Stimulated activated naive CD8-positive, alpha-beta T cell treated with anti-CD3 and anti-CD28 coated beads, Interleukin-15, Interleukin-2, amounts not matched to agents 100 ng/mL and 50 ng/mL, for 24 hours (primary cell): ENCODE data around the gene KAZN.

ENCODE experiments used
- H3K27ac Mint-ChIP-seq: one replicate; pipeline ENCODE4 v1.8.0; 2021; ENCODE audit warnings: mild to moderate bottlenecking, mixed read lengths
- H3K27me3 Mint-ChIP-seq: one replicate; pipeline ENCODE4 v1.8.0; 2021; ENCODE audit warnings: mixed read lengths
- H3K36me3 Mint-ChIP-seq: one replicate; pipeline ENCODE4 v1.8.0; 2021; ENCODE audit warnings: low read depth, mixed read lengths
- H3K4me1 Mint-ChIP-seq: one replicate; pipeline ENCODE4 v1.8.0; 2021; ENCODE audit warnings: low read depth, mixed read lengths
- H3K4me3 Mint-ChIP-seq: one replicate; pipeline ENCODE4 v1.8.0; 2021; ENCODE audit warnings: mild to moderate bottlenecking, mixed read lengths
- H3K9me3 Mint-ChIP-seq: one replicate; pipeline ENCODE4 v1.8.0; 2021; ENCODE audit warnings: mixed read lengths

KAZN gene

DNA sequence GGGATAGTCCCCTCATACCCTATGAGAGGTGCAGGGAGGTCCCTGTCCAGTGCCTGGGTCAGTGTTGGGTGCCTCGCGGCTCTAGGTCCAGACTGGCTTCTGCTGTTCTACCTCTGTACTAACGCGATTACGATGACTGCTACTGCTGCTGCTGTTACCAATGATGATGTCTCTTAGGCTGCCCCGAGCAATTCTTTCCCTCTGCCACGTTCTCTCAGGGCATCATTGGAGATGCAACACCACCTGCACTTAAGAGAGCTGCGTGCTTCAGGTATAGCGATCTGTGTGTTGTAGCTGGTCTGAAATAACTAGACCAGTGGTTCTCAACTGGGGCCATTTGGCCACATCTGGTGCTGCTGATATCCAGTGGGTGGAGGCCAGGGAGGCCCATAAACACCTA lies 36.9 kb downstream of the KAZN start:
- Mint-ChIP-seq H3K27ac (no peak overlapping the region), H3K9me3 (no peaks in the 10 kb centered on the region), H3K4me1 (no peaks in the 10 kb centered on the region), H3K4me3 (no peak overlapping the region), H3K36me3 (no peaks in the 10 kb centered on the region), H3K27me3 (no peaks in the 10 kb centered on the region)

GRCh38 chr1:14636897-14637632 lies 38.6 kb downstream of the KAZN start:
- no peaks in the 10 kb centered on the region for H3K4me1 Mint-ChIP-seq
- no peak overlapping the region for H3K4me3 Mint-ChIP-seq
- no peaks in the 10 kb centered on the region for H3K9me3 Mint-ChIP-seq
- no peaks in the 10 kb centered on the region for H3K36me3 Mint-ChIP-seq
- H3K27ac Mint-ChIP-seq, result no peak overlapping the region
- no peaks in the 10 kb centered on the region for H3K27me3 Mint-ChIP-seq

GRCh38 chr1:14639291-14640050 lies 41.0 kb downstream of the KAZN start:
- H3K4me3 Mint-ChIP-seq, result no peak overlapping the region
- H3K4me1 Mint-ChIP-seq, result no peaks in the 10 kb centered on the region
- no peaks in the 10 kb centered on the region for H3K36me3 Mint-ChIP-seq
- no peaks in the 10 kb centered on the region for H3K9me3 Mint-ChIP-seq
- H3K27ac Mint-ChIP-seq, result no peak overlapping the region
- no peaks in the 10 kb centered on the region for H3K27me3 Mint-ChIP-seq

- no peak overlapping the region for H3K27ac Mint-ChIP-seq
- no peaks in the 10 kb centered on the region for H3K9me3 Mint-ChIP-seq
- no peaks in the 10 kb centered on the region for H3K27me3 Mint-ChIP-seq
- no peaks in the 10 kb centered on the region for H3K36me3 Mint-ChIP-seq
- H3K4me1 Mint-ChIP-seq, result no peaks in the 10 kb centered on the region
- H3K4me3 Mint-ChIP-seq, result no peak overlapping the region
Measured at GRCh38 chr1:14642712-14643111, 44.2 kb downstream of the KAZN start.

GRCh38 chr1:14646973-14647372 lies 48.5 kb downstream of the KAZN start:
- no peak overlapping the region for H3K27ac Mint-ChIP-seq
- peaks cover 4% of the 10 kb centered on the region for H3K27me3 Mint-ChIP-seq
- no peak overlapping the region for H3K4me3 Mint-ChIP-seq
- H3K36me3 Mint-ChIP-seq, result no peaks in the 10 kb centered on the region
- H3K9me3 Mint-ChIP-seq, result peaks cover 3% of the 10 kb centered on the region
- no peaks in the 10 kb centered on the region for H3K4me1 Mint-ChIP-seq

- H3K4me1 Mint-ChIP-seq, result no peaks in the 10 kb centered on the region
- no peaks in the 10 kb centered on the region for H3K36me3 Mint-ChIP-seq
- peaks cover 4% of the 10 kb centered on the region for H3K27me3 Mint-ChIP-seq
- H3K4me3 Mint-ChIP-seq, result no peak overlapping the region
- no peak overlapping the region for H3K27ac Mint-ChIP-seq
- peaks cover 3% of the 10 kb centered on the region for H3K9me3 Mint-ChIP-seq
Measured at GRCh38 chr1:14647777-14648176, 49.3 kb downstream of the KAZN start.

DNA sequence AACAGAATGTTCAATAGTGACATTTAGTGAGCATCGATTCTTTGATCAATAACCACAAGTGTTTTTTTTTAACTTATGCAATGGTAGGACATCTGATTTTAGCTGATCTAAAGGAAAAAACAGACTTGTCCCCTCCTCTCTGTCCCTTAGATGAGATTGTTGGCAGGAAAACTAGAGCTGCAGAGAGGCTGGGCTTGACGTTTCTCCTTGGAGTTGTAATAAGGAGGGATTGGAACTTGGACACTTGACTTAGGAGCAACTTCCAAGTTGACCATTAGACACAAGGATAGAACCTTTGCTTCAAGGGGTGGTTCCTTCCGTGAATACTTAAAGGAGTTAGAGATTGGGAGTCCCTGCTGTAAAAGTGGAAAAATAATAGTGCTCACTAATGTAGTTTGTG lies 49.9 kb downstream of the KAZN start:
- H3K4me1 Mint-ChIP-seq, result no peaks in the 10 kb centered on the region
- no peak overlapping the region for H3K4me3 Mint-ChIP-seq
- H3K27ac Mint-ChIP-seq, result no peak overlapping the region
- peaks cover 3% of the 10 kb centered on the region for H3K9me3 Mint-ChIP-seq
- no peaks in the 10 kb centered on the region for H3K36me3 Mint-ChIP-seq
- H3K27me3 Mint-ChIP-seq, result peaks cover 4% of the 10 kb centered on the region

- Mint-ChIP-seq H3K27me3 (peaks cover 4% of the 10 kb centered on the region), H3K27ac (no peak overlapping the region), H3K4me3 (no peak overlapping the region), H3K9me3 (peaks cover 3% of the 10 kb centered on the region), H3K36me3 (no peaks in the 10 kb centered on the region), H3K4me1 (no peaks in the 10 kb centered on the region)
Measured at GRCh38 chr1:14648896-14649855, 50.7 kb downstream of the KAZN start.

DNA sequence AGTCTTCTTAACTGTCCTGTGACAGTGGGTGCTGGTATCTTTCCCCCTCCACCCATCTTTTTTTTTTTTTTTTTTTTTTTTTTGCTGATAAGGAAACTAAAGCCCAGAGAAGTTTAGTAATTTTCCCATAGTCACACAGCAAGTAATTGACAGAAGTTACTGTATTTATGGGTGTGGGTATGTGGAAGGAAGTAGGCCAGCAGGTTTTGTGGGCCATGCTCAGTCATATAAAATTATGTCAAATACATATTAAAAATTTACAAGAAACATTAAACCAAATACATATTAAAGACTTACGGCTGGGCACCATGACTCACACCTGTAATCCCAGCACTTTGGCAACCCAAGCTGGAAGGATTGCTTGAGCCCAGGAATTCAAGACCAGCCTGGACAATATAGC lies 51.5 kb downstream of the KAZN start:
- no peak overlapping the region for H3K27ac Mint-ChIP-seq
- no peaks in the 10 kb centered on the region for H3K4me1 Mint-ChIP-seq
- H3K4me3 Mint-ChIP-seq, result no peak overlapping the region
- no peaks in the 10 kb centered on the region for H3K36me3 Mint-ChIP-seq
- peaks cover 3% of the 10 kb centered on the region for H3K9me3 Mint-ChIP-seq
- peaks cover 4% of the 10 kb centered on the region for H3K27me3 Mint-ChIP-seq

- Mint-ChIP-seq H3K4me3 (no peak overlapping the region), H3K36me3 (no peaks in the 10 kb centered on the region), H3K9me3 (peaks cover 3% of the 10 kb centered on the region), H3K4me1 (no peaks in the 10 kb centered on the region), H3K27ac (no peak overlapping the region), H3K27me3 (peaks cover 4% of the 10 kb centered on the region)
Measured at GRCh38 chr1:14650951-14651350, 52.5 kb downstream of the KAZN start.

DNA sequence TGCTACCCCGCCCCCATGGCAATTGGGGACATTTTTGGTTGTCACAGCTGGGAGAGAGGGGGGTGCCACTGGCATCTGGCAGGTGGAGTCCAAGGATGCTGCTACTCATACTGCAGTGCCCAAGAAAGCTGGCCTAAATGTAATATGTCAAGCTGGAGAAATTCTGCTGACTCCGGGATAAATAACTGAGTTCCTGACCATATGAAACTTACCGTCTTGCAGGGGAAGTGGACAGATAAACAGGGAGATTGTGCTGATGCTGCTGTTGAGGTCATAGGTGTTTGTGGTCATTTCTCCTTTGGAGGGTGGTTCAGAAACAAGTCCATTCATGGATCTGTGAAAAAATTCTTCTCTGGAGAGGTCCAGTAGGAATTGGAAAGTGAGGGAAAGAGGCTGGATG lies 54.4 kb downstream of the KAZN start:
- Mint-ChIP-seq H3K27ac (no peak overlapping the region), H3K27me3 (peaks cover 7% of the 10 kb centered on the region), H3K36me3 (no peaks in the 10 kb centered on the region), H3K4me3 (no peak overlapping the region), H3K9me3 (peaks cover 2% of the 10 kb centered on the region), H3K4me1 (no peaks in the 10 kb centered on the region)

- Mint-ChIP-seq H3K27me3 (peaks cover 4% of the 10 kb centered on the region), H3K4me3 (no peak overlapping the region), H3K36me3 (no peaks in the 10 kb centered on the region), H3K27ac (no peak overlapping the region), H3K4me1 (no peaks in the 10 kb centered on the region), H3K9me3 (no peaks in the 10 kb centered on the region)
Measured at GRCh38 chr1:14653461-14653960, 55.0 kb downstream of the KAZN start.

DNA sequence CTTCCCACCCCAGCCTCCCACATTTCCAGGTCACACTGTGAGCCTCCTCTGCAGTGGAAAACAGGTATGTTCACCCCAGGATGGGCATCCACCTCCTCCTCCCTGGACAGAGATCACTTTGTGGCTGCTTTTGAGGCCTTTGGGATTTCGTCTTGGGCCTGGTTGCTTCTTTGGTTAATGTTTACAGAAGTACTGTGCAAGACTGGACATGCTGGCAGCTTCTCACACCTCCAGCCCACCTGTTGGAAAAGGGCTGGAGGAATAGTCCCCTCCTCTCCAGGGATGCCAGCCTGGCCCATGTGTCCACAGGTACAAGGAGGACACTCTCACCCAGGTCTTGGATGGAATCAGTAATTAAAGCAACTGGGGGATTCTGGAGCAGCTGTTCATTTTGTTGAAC lies 56.1 kb downstream of the KAZN start:
- Mint-ChIP-seq H3K4me3 (no peak overlapping the region), H3K9me3 (no peaks in the 10 kb centered on the region), H3K27ac (no peak overlapping the region), H3K36me3 (no peaks in the 10 kb centered on the region), H3K4me1 (no peaks in the 10 kb centered on the region), H3K27me3 (peaks cover 4% of the 10 kb centered on the region)

- Mint-ChIP-seq H3K27ac (no peak overlapping the region), H3K9me3 (no peaks in the 10 kb centered on the region), H3K27me3 (peaks cover 4% of the 10 kb centered on the region), H3K4me3 (no peak overlapping the region), H3K36me3 (no peaks in the 10 kb centered on the region), H3K4me1 (no peaks in the 10 kb centered on the region)
Measured at GRCh38 chr1:14655385-14655784, 56.9 kb downstream of the KAZN start.
